GM19438 (cell line): ENCODE measurements around the gene CRY1.
"Not testable (repeated sequence)": the region's sequence is repeated elsewhere in the genome, so short reads cannot be mapped to it uniquely, and the experiment has no call there.

Experiments used
- ATAC-seq: cut with Tn5 transposase; IDR thresholded peaks from one replicate; pipeline ENCODE4 v1.9.1; 2021; ENCODE audit warnings: low read depth; ENCODE audit not compliant: unreplicated experiment

CRY1 gene

DNA sequence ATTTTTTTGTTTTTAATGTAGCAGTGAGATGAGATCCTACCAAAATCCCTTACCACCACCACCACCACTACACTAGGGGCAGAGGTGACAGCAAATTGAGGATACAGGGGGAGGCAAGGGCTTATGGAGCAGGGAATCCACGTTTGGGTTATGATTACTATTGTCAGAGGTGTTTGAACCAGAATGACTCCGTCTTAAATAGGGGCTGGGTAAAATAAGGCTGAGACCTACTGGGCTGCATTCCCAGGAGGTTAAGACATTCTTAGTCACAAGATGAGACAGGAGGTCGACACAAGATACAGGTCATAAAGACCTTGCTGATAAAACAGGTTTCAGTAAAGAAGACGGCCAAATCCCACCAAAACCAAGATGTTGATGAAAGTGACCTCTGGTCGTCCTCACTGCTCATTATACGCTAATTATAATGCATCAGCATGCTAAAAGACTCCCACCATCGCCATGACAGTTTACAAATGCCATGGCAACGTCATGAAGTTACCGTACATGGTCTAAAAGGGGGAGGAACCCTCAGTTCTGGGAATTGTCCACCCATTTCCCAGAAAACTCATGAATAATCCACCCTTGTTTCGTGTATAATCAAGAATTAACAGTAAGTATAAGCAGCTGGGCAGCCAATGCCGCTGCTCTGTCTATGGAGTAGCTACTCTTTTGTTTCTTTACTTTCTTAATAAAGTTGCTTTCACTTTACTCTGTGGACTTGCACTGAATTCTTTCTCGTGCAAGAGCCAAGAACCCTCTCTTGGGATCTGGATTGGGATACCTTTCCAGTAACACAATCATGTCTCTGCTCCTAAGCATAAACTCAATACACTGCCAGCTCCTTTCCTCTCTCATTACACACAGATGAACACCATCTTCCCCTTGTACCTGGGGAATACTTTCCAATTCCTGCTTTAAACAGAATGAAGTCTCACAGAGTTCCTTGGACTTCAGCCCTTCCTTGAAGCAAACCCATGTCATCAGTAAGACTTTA, 16.7 kb upstream of the CRY1 start:
- ATAC-seq = no peak

DNA sequence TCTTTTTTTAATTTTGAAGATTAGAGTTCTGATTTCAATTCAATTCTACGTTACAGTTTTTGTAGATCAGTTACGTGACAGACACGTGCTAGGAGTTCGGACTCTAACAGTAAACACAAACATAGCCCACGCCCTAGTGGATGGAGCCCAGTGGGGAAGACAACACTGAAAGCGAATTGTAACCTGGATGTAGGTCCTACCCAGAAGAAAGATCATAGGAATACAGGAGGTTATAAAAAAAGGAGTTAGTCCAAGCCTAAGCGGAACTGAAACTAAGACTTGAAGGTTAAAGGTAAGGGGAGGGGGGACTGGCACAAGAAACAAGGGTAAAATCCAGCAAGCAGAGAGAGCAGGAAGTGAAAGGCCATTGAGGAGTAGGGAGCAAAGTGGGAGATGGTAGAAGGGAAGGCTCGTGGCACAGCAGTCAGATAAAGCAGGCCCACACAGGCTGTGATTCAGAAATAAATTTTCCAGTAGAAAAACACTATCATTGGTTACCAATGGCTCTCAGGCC, 15.7 kb upstream of the CRY1 start:
- ATAC-seq = no peak

DNA sequence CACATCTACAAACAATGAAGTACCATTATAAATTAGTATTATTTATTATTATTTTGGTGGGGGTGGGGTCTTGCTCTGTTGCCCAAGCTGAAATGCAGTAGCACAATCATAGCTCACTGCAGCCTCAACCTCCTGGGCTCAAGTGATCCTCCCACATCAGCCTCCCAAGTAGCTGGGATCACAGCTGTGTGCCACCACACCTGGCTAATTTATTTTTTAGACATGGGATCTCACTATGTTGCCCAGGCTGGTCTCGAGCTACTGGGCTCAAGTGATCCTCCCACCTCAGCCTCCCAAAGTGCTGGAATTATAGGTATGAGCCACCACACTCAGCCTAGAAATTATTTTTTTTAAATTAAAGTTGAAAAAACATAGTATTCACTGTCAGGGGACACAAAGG, 15.0 kb upstream of the CRY1 start:
- not testable (repeated sequence) for ATAC-seq

- no peak for ATAC-seq
These were observed 14.0 kb upstream of the CRY1 start for GRCh38 chr12:107107381-107107780.

- ATAC-seq = no peak
These were observed 13.1 kb upstream of the CRY1 start for GRCh38 chr12:107106241-107107025.

- no peak for ATAC-seq
These were observed 12.0 kb upstream of the CRY1 start for GRCh38 chr12:107105410-107105703.

- no peak for ATAC-seq
These were observed 10.2 kb upstream of the CRY1 start for GRCh38 chr12:107103516-107103915.

DNA sequence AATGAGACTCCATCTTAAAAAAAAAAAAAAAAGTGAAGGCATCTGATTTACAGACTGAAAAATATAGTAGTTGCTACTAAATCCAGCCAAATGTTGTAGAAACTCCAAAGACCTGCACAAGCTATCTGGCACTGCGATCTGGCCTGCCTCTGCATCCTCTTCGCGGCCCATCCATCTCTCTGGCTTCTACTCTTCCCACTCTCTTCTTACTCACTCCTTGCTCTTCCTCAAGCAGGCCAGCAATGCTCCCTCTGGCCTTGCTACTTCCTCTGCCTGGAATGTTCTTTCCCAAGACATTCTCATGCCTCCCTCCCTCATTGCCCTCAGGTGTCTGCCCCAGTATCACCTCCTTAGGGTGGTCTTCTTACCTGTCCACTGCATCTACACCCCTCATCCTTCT, 9.7 kb upstream of the CRY1 start:
- ATAC-seq = no peak

DNA sequence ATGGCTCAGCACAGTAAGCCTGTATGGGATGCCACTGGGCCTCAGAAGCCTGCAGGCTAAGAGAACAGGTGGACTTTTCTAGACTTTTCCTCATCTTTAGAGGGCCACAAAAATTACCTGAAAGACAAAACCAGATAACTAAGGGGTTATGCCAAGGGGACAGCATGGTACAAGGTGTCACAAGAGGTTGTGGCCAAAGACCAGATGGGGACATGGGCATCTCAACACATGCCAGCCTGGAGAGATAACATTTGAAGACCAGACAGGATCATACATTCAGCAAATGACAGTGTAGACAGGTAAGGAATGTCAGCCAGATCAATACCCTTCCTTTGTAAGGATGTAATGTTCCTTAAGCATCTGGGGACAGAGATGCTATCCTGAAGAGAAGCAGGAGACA, 8.9 kb upstream of the CRY1 start:
- no peak for ATAC-seq

DNA sequence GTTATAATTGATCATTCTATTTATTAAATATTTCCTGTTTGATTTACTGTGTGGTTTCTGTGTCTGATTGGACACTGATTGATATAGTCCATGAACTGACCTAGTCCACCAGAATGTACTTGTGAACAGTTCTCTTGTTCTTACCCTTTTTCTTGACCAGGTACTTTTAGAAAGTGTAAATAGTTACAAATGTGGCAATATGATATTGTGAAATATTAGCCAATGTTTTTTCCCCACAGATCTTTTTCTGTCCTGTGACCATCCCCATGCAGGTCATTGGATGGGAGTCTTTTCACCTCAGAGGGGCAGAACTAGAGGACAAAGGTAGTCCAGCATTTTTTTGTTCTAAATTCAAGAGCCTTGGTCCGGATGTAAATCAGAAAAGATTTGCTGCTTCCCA, 8.3 kb upstream of the CRY1 start:
- no peak for ATAC-seq

DNA sequence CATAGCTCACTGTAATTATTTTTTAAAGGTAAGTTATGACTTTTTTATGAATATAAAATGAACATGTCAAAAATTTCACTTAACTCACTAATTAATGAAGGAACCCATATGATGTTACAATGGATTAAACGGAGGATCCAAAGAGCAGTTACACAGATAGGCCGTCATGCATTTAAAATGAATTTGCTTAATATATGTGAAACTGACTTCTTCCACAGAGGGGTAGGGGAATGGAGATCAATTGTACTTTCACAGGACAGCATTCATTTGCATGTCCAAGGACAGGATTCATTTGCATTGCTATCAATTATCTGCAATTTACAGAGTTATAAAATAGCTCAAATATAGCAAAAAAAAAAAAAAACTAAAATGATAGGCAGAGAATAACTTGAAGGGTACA, 6.6 kb upstream of the CRY1 start:
- no peak for ATAC-seq

DNA sequence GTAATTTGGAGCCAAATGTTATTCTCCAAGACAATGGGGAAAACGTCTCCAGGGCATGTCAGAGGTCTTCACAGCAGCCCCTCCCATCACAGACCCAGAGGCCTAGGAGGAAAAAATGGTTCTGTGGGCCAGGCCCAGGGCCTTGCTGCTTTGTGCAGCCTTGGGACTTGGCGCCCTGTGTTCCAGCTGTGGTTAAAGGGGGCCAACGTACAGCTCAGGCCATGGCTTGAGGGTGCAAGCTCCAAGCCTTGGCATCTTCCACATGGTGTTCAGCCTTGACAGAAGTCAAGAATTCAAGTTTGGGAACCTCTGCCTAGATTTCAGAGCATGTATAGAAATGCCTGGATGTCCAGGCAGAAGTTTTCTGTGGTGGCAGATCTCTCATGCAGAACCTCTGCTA, 3.2 kb upstream of the CRY1 start:
- no peak for ATAC-seq

DNA sequence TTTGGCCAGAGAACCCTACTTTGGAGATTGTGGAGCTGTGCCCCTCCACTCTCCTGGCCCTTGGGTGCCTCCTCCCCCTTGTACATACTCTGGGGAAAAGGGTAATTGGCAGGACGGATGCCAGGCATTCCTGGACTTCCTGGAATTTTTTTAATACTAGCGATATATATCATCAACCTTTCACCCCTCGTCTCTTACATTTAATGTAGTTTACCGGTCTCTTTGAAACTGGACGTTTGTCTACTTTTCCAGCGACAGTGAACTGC, 767 bp upstream of the CRY1 start:
- ATAC-seq = no peak

DNA sequence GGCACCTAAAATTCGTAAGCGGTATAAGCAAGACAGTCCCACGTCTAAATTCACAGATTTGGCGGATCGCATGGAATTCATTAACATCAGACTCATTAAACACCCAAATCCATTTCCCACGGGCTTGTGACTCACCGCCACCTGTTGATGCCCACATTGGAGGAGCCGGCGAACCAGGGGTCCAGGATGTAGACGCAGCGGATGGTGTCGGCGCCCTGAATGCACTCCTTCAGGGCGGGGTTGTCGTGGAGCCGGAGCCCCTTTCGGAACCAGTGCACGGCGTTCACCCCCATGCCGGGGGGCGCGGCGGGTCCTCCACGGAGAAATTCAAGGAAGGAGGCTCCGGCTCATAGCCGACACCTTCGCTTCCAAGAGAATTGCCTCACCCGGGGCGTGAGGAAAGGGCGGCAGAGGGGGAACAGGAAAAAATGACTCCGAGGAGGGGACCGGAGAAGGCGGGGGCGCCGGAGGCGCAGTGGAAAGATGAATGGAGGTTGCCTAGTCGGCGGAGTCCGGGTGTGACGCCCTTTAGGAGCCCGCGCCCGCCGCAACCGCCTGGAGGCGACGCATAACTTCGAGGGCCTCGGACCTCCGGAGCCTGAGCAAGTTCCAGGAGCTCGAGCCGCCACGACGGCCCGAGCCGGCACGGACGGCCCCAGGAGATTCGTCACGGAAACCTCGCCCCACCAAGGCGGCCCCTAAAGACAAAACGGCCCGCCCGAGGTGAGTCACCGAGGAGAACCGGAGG, 506 bp downstream of the CRY1 start:
- peak; percentile 29 for ATAC-seq

DNA sequence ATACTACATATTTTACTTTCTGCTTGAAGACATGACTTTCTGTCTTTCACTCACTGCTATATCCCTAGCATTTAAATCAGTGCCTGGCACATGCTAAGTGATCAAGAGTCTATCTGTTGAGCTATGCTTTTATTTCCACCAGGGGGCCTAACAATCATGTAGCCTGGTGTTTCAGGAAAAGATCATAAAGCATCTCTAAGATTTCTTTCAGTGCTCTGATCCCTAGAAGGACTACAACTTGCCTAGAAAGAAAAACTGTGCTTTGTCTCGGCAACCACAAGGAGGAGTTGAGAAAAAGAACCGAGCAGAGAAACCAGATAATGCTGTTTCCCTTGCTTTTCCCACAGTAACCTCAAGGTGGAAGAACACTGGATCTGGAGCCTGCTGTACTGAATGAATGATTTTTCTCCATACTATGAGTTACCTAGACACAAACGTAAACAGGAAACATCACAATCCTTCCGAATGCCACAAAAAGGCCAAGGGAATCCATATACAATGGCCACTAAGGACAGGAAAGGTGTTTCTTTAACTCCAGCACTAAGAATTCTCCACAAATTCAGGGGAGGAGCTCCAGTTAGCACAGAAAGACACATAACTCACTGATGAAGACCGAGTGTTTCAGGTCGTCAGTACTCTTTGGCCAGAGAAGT, 1.2 kb downstream of the CRY1 start:
- no peak for ATAC-seq

DNA sequence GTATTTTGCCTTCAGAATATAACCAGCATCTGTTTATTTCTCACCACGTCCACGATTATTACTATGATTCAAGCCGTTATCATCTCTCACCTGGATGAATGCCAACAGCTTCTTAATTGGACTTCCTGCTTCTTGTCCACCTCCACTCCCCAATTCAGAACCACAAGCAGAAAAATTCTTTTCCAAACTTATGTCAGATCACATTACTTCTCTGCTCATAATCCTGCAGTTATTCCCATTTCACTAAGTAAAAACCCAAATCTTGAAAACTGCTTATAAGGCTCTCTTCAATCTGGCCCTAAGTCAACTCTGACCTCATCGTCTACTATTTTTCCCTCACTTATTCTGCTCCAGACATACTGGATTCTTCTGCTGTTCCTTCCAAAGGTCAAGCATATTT, 2.0 kb downstream of the CRY1 start:
- ATAC-seq = no peak

- ATAC-seq = no peak
These were observed 2.6 kb downstream of the CRY1 start for GRCh38 chr12:107090711-107091110.

GRCh38 chr12:107088912-107089311, 4.4 kb downstream of the CRY1 start:
- no peak for ATAC-seq

- no peak for ATAC-seq
These were observed 7.0 kb downstream of the CRY1 start for GRCh38 chr12:107086314-107086713.

GRCh38 chr12:107081778-107082177, 11.6 kb downstream of the CRY1 start:
- ATAC-seq = no peak

DNA sequence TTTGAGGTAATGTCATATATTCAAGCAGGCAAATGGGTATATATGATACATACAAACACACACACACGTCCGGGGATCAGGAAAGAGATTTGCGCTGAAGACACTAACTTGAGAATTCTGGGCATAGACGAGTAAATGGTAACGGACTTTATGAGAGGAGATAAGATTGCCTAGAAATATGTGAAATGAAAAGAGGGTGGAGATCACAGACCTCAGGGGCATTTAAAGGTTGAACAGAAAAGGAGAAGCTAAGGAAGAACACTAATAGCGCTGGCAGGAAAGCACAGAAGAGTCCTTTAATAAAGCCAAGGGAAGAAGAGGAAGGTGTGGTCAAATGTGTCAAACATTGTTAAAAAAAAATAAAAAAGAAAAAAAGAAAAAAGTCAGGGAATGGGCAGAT, 13.1 kb downstream of the CRY1 start:
- no peak for ATAC-seq
